ENCODE measurements around the gene RPS15A. TPM values are rescaled to one million over a fixed set of nuclear protein-coding genes. Genes with fewer than 3 reads are reported as not detected.
"Not testable (repeated sequence)": the region's sequence is repeated elsewhere in the genome, so short reads cannot be mapped to it uniquely, and the experiment has no call there.

RPS15A gene
- total RNA-seq, 2 donors from 2014 or later = 1,367 to 1,664 TPM

GRCh38 chr16:18776334-18776733 lies 13.8 kb downstream of the RPS15A start:
- not testable (repeated sequence) for H3K27me3 ChIP-seq (ENCODE audit: control insufficient read depth, insufficient read depth, low read length, poor library complexity, severe bottlenecking); H3K9me3 ChIP-seq (ENCODE audit: control insufficient read depth, low read length); H3K27me3 Mint-ChIP-seq (ENCODE audit: insufficient read depth); H3K4me3 Mint-ChIP-seq; DNase-seq; H3K4me1 Mint-ChIP-seq; H3K4me3 ChIP-seq (ENCODE audit: low read length); H3K9me3 Mint-ChIP-seq; H3K27ac ChIP-seq (ENCODE audit: low read depth, low read length); H3K27ac Mint-ChIP-seq; H3K36me3 ChIP-seq (ENCODE audit: control insufficient read depth, insufficient read depth, low read length); H3K4me1 ChIP-seq (ENCODE audit: control insufficient read depth, insufficient read depth, low read length); H3K9ac ChIP-seq (ENCODE audit: extremely low read depth, low read length, poor library complexity, severe bottlenecking); H3K36me3 Mint-ChIP-seq (ENCODE audit: low read depth)
- peak; percentile 31 for TF ChIP-seq CTCF (conservative IDR thresholded peaks at IDR 0.05)
- WGBS, 2 experiments (ENCODE audit: insufficient coverage in 1 of 2, insufficient read length in 1 of 2) = 84 to 100% methylated on average over 2 to 5 of the region's 5 CpGs

- H3K9me3 Mint-ChIP-seq = peaks cover 11% of the 10 kb centered on the region
- H3K4me1 Mint-ChIP-seq; H3K36me3 Mint-ChIP-seq (ENCODE audit: low read depth); H3K27ac Mint-ChIP-seq; H3K9me3 ChIP-seq (ENCODE audit: control insufficient read depth, low read length); H3K4me3 ChIP-seq (ENCODE audit: low read length); H3K27me3 ChIP-seq (ENCODE audit: control insufficient read depth, insufficient read depth, low read length, poor library complexity, severe bottlenecking); H3K36me3 ChIP-seq (ENCODE audit: control insufficient read depth, insufficient read depth, low read length); H3K4me1 ChIP-seq (ENCODE audit: control insufficient read depth, insufficient read depth, low read length); H3K27ac ChIP-seq (ENCODE audit: low read depth, low read length); H3K4me3 Mint-ChIP-seq; H3K27me3 Mint-ChIP-seq (ENCODE audit: insufficient read depth); H3K9ac ChIP-seq (ENCODE audit: extremely low read depth, low read length, poor library complexity, severe bottlenecking); DNase-seq: not testable (repeated sequence)
- 95 to 97% methylated on average over 4 of the region's 4 CpGs for WGBS, 2 experiments (ENCODE audit: insufficient coverage in 1 of 2, insufficient read length in 1 of 2)
Measured at GRCh38 chr16:18774651-18775050, 15.5 kb downstream of the RPS15A start.

- not testable (repeated sequence) for H3K27ac ChIP-seq (ENCODE audit: low read depth, low read length); H3K27me3 Mint-ChIP-seq (ENCODE audit: insufficient read depth); H3K4me3 ChIP-seq (ENCODE audit: low read length); H3K9ac ChIP-seq (ENCODE audit: extremely low read depth, low read length, poor library complexity, severe bottlenecking); H3K4me1 Mint-ChIP-seq; H3K36me3 ChIP-seq (ENCODE audit: control insufficient read depth, insufficient read depth, low read length); H3K36me3 Mint-ChIP-seq (ENCODE audit: low read depth); DNase-seq; H3K4me3 Mint-ChIP-seq; H3K27ac Mint-ChIP-seq; H3K4me1 ChIP-seq (ENCODE audit: control insufficient read depth, insufficient read depth, low read length); H3K9me3 ChIP-seq (ENCODE audit: control insufficient read depth, low read length); H3K27me3 ChIP-seq (ENCODE audit: control insufficient read depth, insufficient read depth, low read length, poor library complexity, severe bottlenecking)
- 94 to 95% methylated on average over 5 to 7 of the region's 7 CpGs for WGBS, 2 experiments (ENCODE audit: insufficient coverage in 1 of 2, insufficient read length in 1 of 2)
- H3K9me3 Mint-ChIP-seq = peaks cover 11% of the 10 kb centered on the region
Measured at GRCh38 chr16:18772171-18772570, 18.0 kb downstream of the RPS15A start.

- H3K36me3 Mint-ChIP-seq (ENCODE audit: low read depth); H3K4me3 Mint-ChIP-seq: not testable (repeated sequence)
Measured at GRCh38 chr16:18770336-18770962, 19.7 kb downstream of the RPS15A start.

GRCh38 chr16:18767217-18767616 lies 22.9 kb downstream of the RPS15A start:
- not testable (repeated sequence) for DNase-seq; H3K9ac ChIP-seq (ENCODE audit: extremely low read depth, low read length, poor library complexity, severe bottlenecking)
- WGBS, 2 experiments (ENCODE audit: insufficient coverage in 1 of 2, insufficient read length in 1 of 2) = 94 to 97% methylated on average over 3 to 4 of the region's 7 CpGs

More at GRCh38 chr16:18770336-18770962, 19.7 kb downstream of the RPS15A start:
- 92 to 99% methylated on average over 7 to 11 of the region's 11 CpGs for WGBS, 2 experiments (ENCODE audit: insufficient coverage in 1 of 2, insufficient read length in 1 of 2)
- H3K4me3 ChIP-seq (ENCODE audit: low read length); H3K27me3 ChIP-seq (ENCODE audit: control insufficient read depth, insufficient read depth, low read length, poor library complexity, severe bottlenecking); H3K27ac ChIP-seq (ENCODE audit: low read depth, low read length); H3K9me3 ChIP-seq (ENCODE audit: control insufficient read depth, low read length); H3K4me1 ChIP-seq (ENCODE audit: control insufficient read depth, insufficient read depth, low read length); H3K36me3 ChIP-seq (ENCODE audit: control insufficient read depth, insufficient read depth, low read length); H3K27ac Mint-ChIP-seq; H3K9ac ChIP-seq (ENCODE audit: extremely low read depth, low read length, poor library complexity, severe bottlenecking); DNase-seq; H3K4me1 Mint-ChIP-seq; H3K27me3 Mint-ChIP-seq (ENCODE audit: insufficient read depth): not testable (repeated sequence)
- H3K9me3 Mint-ChIP-seq = peaks cover 11% of the 10 kb centered on the region

GRCh38 chr16:18762713-18763112 lies 27.4 kb downstream of the RPS15A start:
- H3K27ac ChIP-seq (ENCODE audit: low read depth, low read length); H3K9ac ChIP-seq (ENCODE audit: extremely low read depth, low read length, poor library complexity, severe bottlenecking); H3K27me3 Mint-ChIP-seq (ENCODE audit: insufficient read depth); H3K4me1 Mint-ChIP-seq; H3K9me3 Mint-ChIP-seq; H3K27me3 ChIP-seq (ENCODE audit: control insufficient read depth, insufficient read depth, low read length, poor library complexity, severe bottlenecking); H3K4me3 Mint-ChIP-seq; H3K36me3 ChIP-seq (ENCODE audit: control insufficient read depth, insufficient read depth, low read length); DNase-seq; H3K36me3 Mint-ChIP-seq (ENCODE audit: low read depth); H3K27ac Mint-ChIP-seq; H3K4me3 ChIP-seq (ENCODE audit: low read length); H3K9me3 ChIP-seq (ENCODE audit: control insufficient read depth, low read length); H3K4me1 ChIP-seq (ENCODE audit: control insufficient read depth, insufficient read depth, low read length): not testable (repeated sequence)
- 61% methylated on average over 2 of the region's 5 CpGs; no CpG with 5 or more reads in 1 of the 2 experiments for WGBS, 2 experiments (ENCODE audit: insufficient coverage in 1 of 2, insufficient read length in 1 of 2)

More at GRCh38 chr16:18767217-18767616, 22.9 kb downstream of the RPS15A start:
- peaks cover 11% of the 10 kb centered on the region for H3K9me3 Mint-ChIP-seq
- H3K36me3 ChIP-seq (ENCODE audit: control insufficient read depth, insufficient read depth, low read length); H3K9me3 ChIP-seq (ENCODE audit: control insufficient read depth, low read length); H3K4me3 Mint-ChIP-seq; H3K36me3 Mint-ChIP-seq (ENCODE audit: low read depth); H3K27ac ChIP-seq (ENCODE audit: low read depth, low read length); H3K27me3 ChIP-seq (ENCODE audit: control insufficient read depth, insufficient read depth, low read length, poor library complexity, severe bottlenecking); H3K27me3 Mint-ChIP-seq (ENCODE audit: insufficient read depth); H3K27ac Mint-ChIP-seq; H3K4me1 Mint-ChIP-seq; H3K4me1 ChIP-seq (ENCODE audit: control insufficient read depth, insufficient read depth, low read length); H3K4me3 ChIP-seq (ENCODE audit: low read length): not testable (repeated sequence)
